Measurements from ENCODE around the gene LINGO1. TPM values are rescaled to one million over a fixed set of nuclear protein-coding genes. Genes with fewer than 3 reads are reported as not detected.

LINGO1 gene
- total RNA-seq, 1 donor from 2014 or later = 18.7 TPM

DNA sequence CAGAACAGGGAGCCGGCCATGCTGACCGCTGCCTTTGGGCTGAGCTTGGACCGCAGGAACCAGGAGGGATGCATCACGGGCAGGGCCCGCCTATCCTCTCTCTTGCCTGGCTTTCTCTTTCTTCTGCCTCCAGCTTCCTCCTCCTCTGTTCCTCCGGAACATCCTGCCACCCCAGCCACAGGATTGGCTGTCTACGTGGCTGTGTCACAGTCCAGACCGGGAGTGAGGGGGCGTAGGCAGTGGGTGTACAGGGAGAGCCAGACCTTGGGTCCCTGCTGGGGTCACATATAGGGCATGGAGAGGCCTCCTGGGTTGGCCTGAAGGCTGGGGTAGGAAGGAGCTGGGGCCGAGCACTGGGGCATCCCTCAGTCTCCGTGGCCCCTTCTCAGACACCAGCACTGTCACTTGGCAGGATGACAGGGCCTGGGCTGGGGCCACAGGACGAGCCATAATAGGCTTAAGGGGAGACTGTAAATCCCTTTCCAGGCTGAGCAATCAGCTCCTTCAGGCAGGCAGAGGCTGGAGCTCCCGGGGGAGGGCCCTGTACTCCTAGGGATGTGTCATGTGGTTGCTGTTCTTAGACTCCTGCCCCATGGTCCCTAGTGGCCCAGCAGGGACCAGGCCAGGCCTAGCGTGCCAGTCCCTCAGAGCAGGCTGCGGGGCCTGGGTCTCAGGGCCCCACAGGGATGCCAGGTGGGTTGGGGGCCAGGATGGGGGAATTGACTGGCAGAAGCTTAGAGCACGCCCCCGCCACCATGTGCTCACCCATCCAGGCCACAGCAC lies 25.4 kb downstream of the LINGO1 start:
- H3K4me3 Mint-ChIP-seq = no peak overlapping the region
- TF ChIP-seq, protein P1, sequence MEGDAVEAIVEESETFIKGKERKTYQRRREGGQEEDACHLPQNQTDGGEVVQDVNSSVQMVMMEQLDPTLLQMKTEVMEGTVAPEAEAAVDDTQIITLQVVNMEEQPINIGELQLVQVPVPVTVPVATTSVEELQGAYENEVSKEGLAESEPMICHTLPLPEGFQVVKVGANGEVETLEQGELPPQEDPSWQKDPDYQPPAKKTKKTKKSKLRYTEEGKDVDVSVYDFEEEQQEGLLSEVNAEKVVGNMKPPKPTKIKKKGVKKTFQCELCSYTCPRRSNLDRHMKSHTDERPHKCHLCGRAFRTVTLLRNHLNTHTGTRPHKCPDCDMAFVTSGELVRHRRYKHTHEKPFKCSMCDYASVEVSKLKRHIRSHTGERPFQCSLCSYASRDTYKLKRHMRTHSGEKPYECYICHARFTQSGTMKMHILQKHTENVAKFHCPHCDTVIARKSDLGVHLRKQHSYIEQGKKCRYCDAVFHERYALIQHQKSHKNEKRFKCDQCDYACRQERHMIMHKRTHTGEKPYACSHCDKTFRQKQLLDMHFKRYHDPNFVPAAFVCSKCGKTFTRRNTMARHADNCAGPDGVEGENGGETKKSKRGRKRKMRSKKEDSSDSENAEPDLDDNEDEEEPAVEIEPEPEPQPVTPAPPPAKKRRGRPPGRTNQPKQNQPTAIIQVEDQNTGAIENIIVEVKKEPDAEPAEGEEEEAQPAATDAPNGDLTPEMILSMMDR (IDR thresholded peaks at IDR 0.05; ENCODE audit: unreplicated experiment) = no peak
- H3K36me3 Mint-ChIP-seq = no peaks in the 10 kb centered on the region
- H3K27ac Mint-ChIP-seq = peak overlapping the region; percentile 83
- no peaks in the 10 kb centered on the region for H3K9me3 Mint-ChIP-seq
- DNase-seq (ENCODE audit: low spot score in 2 of 2, unreplicated experiment in 2 of 2) = no peak
- peaks cover 34% of the 10 kb centered on the region for H3K4me1 Mint-ChIP-seq
- H3K27me3 Mint-ChIP-seq (ENCODE audit: low read depth) = no peaks in the 10 kb centered on the region

DNA sequence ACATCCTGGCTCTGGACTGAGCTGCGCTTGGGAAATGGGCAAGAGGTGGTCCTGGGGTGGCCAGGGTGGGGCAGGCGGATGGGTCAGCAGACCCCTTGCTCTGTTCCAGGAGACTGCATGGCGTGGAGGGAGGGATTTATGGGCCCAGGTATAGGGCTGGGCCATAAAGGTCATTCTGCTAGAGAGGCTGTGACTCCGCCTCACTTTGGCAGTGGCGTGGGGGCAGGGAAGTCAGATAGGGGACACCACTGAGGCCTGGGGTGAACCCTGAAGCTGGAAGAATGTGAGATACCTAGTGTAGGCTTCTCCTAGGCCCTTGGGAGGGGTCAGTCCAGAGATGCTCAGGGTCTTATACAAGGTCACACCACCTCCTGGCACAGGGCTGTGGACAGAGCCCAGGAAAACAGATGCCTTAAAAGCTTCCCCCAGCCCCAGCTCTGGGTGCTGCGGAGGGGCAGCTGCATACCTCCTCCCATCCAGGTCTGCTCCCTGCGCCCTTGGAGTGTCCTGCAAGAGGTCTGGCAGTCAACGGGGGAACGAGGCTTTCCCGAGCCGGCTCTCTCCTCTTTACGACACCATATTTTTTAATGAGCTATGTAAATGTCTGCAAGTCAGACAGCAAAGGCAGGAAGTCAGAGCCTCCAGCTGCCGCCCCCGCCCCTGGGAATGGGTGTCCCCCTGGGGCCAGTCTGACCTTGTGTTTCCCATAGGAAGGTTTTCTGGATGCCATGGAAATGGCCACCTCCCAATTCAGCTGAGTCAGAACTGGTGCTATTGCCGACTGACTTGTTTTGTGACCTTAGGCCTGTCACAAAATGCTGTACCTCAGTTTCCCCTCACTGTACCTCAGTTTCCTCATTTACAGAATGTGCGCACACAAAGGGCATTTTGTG lies 26.3 kb downstream of the LINGO1 start:
- no peaks in the 10 kb centered on the region for H3K36me3 Mint-ChIP-seq
- no peaks in the 10 kb centered on the region for H3K9me3 Mint-ChIP-seq
- H3K4me3 Mint-ChIP-seq = no peak overlapping the region
- TF ChIP-seq, protein P1 (IDR thresholded peaks at IDR 0.05; ENCODE audit: unreplicated experiment) = no peak
- peak overlapping the region; percentile 83 for H3K27ac Mint-ChIP-seq
- no peak for DNase-seq (ENCODE audit: low spot score in 2 of 2, unreplicated experiment in 2 of 2)
- H3K4me1 Mint-ChIP-seq = peaks cover 34% of the 10 kb centered on the region
- H3K27me3 Mint-ChIP-seq (ENCODE audit: low read depth) = no peaks in the 10 kb centered on the region

DNA sequence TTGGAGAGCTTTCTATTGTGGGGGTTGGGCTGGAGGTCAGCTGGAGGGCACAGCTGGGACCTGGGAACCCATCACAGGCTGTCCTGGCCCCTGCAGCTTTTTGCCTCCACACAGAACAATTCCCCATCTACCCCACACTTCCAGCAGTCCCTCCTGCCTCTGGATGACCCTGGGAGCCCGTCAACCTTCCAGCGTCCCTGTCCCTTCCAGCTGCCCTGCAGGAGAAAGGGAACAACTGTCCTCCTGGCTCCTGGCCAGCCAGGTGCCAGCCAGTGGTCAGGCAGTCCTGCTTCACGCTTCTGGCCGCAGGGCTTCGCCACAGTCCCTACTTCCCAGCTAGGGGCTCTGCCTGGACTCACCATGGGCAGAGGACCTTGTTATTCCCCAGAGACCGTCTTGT lies 27.2 kb downstream of the LINGO1 start:
- no peaks in the 10 kb centered on the region for H3K9me3 Mint-ChIP-seq
- peaks cover 34% of the 10 kb centered on the region for H3K4me1 Mint-ChIP-seq
- no peaks in the 10 kb centered on the region for H3K36me3 Mint-ChIP-seq
- H3K27ac Mint-ChIP-seq = no peak overlapping the region
- H3K27me3 Mint-ChIP-seq (ENCODE audit: low read depth) = no peaks in the 10 kb centered on the region
- TF ChIP-seq, protein P1 (IDR thresholded peaks at IDR 0.05; ENCODE audit: unreplicated experiment) = no peak
- DNase-seq (ENCODE audit: low spot score in 2 of 2, unreplicated experiment in 2 of 2) = no peak
- no peak overlapping the region for H3K4me3 Mint-ChIP-seq

DNA sequence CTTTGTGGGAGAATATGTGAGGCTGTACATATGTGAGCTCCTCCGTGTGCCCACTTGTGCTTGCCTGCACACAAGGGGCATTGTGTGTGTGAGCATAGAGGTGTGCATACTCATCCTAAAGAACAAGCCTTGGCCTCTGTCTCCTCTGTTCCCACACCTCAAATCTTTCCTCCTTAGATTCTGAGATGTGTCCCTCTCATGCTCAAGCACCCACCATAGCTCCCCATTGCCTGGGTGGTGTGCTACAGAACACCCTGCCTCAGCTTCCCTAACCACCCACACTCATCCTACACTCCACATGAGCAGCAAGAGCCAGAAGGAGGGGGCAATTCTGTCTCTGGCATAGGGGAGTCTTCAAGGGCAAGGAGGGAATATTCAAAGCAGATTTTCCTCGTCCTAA lies 27.7 kb downstream of the LINGO1 start:
- TF ChIP-seq, protein P1 (IDR thresholded peaks at IDR 0.05; ENCODE audit: unreplicated experiment) = no peak
- no peaks in the 10 kb centered on the region for H3K9me3 Mint-ChIP-seq
- DNase-seq (ENCODE audit: low spot score in 2 of 2, unreplicated experiment in 2 of 2) = no peak
- H3K27ac Mint-ChIP-seq = peak overlapping the region; percentile 44
- peak overlapping the region; percentile 42 for H3K4me3 Mint-ChIP-seq
- no peaks in the 10 kb centered on the region for H3K27me3 Mint-ChIP-seq (ENCODE audit: low read depth)
- peaks cover 34% of the 10 kb centered on the region for H3K4me1 Mint-ChIP-seq
- H3K36me3 Mint-ChIP-seq = no peaks in the 10 kb centered on the region

DNA sequence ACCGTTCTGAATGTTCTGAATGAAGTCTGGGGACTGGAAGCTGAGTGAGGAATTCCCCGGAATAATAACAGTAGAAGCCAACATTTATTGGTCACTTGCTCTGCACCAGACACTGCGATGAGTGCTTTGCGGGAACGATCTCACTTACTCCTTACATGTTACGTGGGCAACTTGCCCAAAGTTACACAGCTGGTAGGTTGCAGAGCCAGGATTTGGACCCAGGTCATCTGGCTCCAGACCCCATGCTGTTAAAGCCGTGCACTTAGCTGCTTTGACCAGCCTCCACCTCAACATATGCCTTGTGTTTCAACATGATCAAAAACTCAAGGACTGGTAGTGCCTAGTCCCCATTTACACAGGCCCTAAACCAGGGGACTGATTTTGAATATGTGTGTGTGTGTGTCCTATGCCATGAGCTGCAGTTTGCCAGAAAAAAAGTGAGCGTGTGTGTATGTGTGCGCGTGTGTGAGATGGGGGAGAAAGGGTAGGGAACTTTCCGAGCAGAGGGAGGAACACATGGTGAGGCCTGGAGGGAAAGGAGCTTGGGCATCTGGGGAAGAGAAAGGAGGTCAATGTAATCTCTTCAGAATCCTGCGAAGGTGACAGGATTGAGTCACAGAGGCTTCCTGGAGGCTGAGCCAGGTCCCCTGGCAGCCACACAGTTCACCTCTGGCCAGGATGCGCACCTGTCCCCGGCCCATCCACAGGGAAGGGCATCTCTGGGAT lies 28.9 kb downstream of the LINGO1 start:
- DNase-seq (ENCODE audit: low spot score in 2 of 2, unreplicated experiment in 2 of 2) = no peak
- Mint-ChIP-seq H3K4me1 (peaks cover 36% of the 10 kb centered on the region), H3K27ac (peak overlapping the region; percentile 26), H3K36me3 (no peaks in the 10 kb centered on the region), H3K27me3 (ENCODE audit: low read depth) (no peaks in the 10 kb centered on the region), H3K9me3 (no peaks in the 10 kb centered on the region), H3K4me3 (no peak overlapping the region)
- TF ChIP-seq, protein P1 (IDR thresholded peaks at IDR 0.05; ENCODE audit: unreplicated experiment) = no peak

All from mesothelial cell of epicardium (in vitro differentiated cells).